K562 (cell line): Measurements from ENCODE around the gene NENF. TPM values are rescaled to one million over a fixed set of nuclear protein-coding genes. Genes with fewer than 3 reads are reported as not detected.
A peak's percentile ranks its signal among the peaks of the same experiment; 100 is the strongest.

Experiments
- BHLHE40 ChIP-seq: IDR thresholded peaks from 2 replicates; pipeline ENCODE4 v1.6.1; 2011; ENCODE audit warnings: low read length, improper control_type of control experiment
- CBFA2T2 ChIP-seq: fragments of 450-650 bp; conservative IDR thresholded peaks from 2 replicates; pipeline ENCODE4 v1.6.1; 2017; ENCODE audit warnings: mild to moderate bottlenecking
- CBX2 ChIP-seq: fragments of 200-600 bp; sonication (generic); IDR thresholded peaks from one replicate; pipeline ENCODE4 v1.6.1; 2012; ENCODE audit warnings: mild to moderate bottlenecking, low read length, inconsistent platforms; ENCODE audit not compliant: insufficient read depth, poor library complexity, severe bottlenecking
- FOXM1 ChIP-seq, 2 experiments: fragments of 450-650 bp in 1 of 2; sonication (generic) in 1 of 2; formaldehyde crosslinking in 1 of 2; IDR thresholded peaks; 2 replicates each; pipeline versions ENCODE4 v1.6.1 to v1.9.0; 2017 to 2022; ENCODE audit warnings: low read depth in 2 of 2, mild to moderate bottlenecking in 2 of 2, missing genetic modification reagents in 1 of 2, moderate library complexity in 1 of 2
- GTF3C2 ChIP-seq: IDR thresholded peaks from 3 replicates; pipeline ENCODE4 v1.6.1; 2011; ENCODE audit warnings: borderline replicate concordance, mild to moderate bottlenecking, moderate library complexity; ENCODE audit not compliant: insufficient read length; ENCODE audit errors: extremely low read depth
- HDAC1 ChIP-seq, 2 experiments: fragments of 450-650 bp; IDR thresholded peaks; 2 replicates each; pipeline ENCODE4 v1.6.1; 2016 to 2017; ENCODE audit warnings: inconsistent platforms in 1 of 2, mild to moderate bottlenecking in 1 of 2, moderate library complexity in 1 of 2
- HNRNPK ChIP-seq: fragments of 200-400 bp; formaldehyde crosslinking; IDR thresholded peaks from one replicate; pipeline ENCODE4 v1.6.1; 2018; ENCODE audit warnings: mild to moderate bottlenecking, low read depth, low read length; ENCODE audit not compliant: poor library complexity, severe bottlenecking
- HOXB6 ChIP-seq: fragments of 250-450 bp; sonication (Bioruptor Pico); IDR thresholded peaks from 2 replicates; pipeline ENCODE4 v1.5.1; 2022; ENCODE audit warnings: mild to moderate bottlenecking, borderline replicate concordance
- KAT2B ChIP-seq: IDR thresholded peaks from one replicate; pipeline ENCODE4 v1.6.1; 2012; ENCODE audit warnings: low read depth, mild to moderate bottlenecking, control low read depth, inconsistent platforms, low read length, moderate library complexity
- MAFK ChIP-seq: IDR thresholded peaks from 2 replicates; pipeline ENCODE4 v1.6.1; 2011; ENCODE audit warnings: low read length, improper control_type of control experiment
- SRSF9 ChIP-seq: fragments of 200-400 bp; formaldehyde crosslinking; IDR thresholded peaks from 2 replicates; pipeline ENCODE4 v1.6.1; 2017; ENCODE audit warnings: low read depth, low read length, borderline replicate concordance
- TRIM28 ChIP-seq: fragments of 450-650 bp; IDR thresholded peaks from 2 replicates; pipeline ENCODE4 v1.6.1; 2017
- ZBED1 ChIP-seq: IDR thresholded peaks from 2 replicates; pipeline ENCODE4 v1.6.1; 2014
- polyA plus RNA-seq, 8 experiments: library from polyadenylated mRNA; depleted of rRNA in 4 of 8; stranded (reverse) in 5 of 8; unstranded in 3 of 8; fragments of >200 nt; fragmentation: Nextera tagmentation in 2 of 8; fragmentation: Illumina TruSeq in 1 of 8; extraction: Ambion mirVana in 2 of 8; extraction: Trizol in 1 of 8; gene quantifications; 2 replicates each; pipeline versions ENCODE4 v1.2.1 to v1.2.3, GENCODE V29; 2011 to 2014; ENCODE audit warnings: inconsistent platforms in 1 of 8, missing spikeins in 1 of 8
- total RNA-seq, 7 experiments: library from RNA; depleted of rRNA in 6 of 7; stranded (reverse); fragments of >200 nt in 6 of 7; fragmentation: Illumina TruSeq in 2 of 7; extraction: Trizol in 2 of 7; gene quantifications; 2 replicates each; pipeline versions ENCODE4 v1.2.1 to v1.2.3, GENCODE V29; 2011 to 2021; ENCODE audit warnings: low replicate concordance in 1 of 7
- TF ChIP-seq, protein P1 (sequence below): sonication (generic); formaldehyde crosslinking; IDR thresholded peaks from 2 replicates; pipeline ENCODE4 v1.8.0; 2022; ENCODE audit warnings: mild to moderate bottlenecking, missing genetic modification reagents
- TF ChIP-seq, protein P2 (sequence below): fragments of 450-650 bp; IDR thresholded peaks from 2 replicates; pipeline ENCODE4 v1.6.1; 2017; ENCODE audit warnings: antibody characterized with exemption, mild to moderate bottlenecking
- TF ChIP-seq, protein P3 (sequence below): sonication (generic); formaldehyde crosslinking; IDR thresholded peaks from 2 replicates; pipeline ENCODE4 v1.5.0; 2020; ENCODE audit warnings: missing genetic modification reagents
- TF ChIP-seq, protein P4 (sequence below): fragments of 450-650 bp; IDR thresholded peaks from 2 replicates; pipeline ENCODE4 v1.6.1; 2014; ENCODE audit warnings: low read depth, mild to moderate bottlenecking, moderate library complexity, borderline replicate concordance

NENF gene
- total and polyA plus RNA-seq, 9 of the 15 experiments (the other 6 are each of a cell fraction or from before 2014, with no cell fraction given) = 6.1 to 100 (median 72.8) TPM

- TF ChIP-seq, protein P1, sequence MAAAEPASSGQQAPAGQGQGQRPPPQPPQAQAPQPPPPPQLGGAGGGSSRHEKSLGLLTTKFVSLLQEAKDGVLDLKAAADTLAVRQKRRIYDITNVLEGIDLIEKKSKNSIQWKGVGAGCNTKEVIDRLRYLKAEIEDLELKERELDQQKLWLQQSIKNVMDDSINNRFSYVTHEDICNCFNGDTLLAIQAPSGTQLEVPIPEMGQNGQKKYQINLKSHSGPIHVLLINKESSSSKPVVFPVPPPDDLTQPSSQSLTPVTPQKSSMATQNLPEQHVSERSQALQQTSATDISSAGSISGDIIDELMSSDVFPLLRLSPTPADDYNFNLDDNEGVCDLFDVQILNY = no peak
- TF ChIP-seq HOXB6 (CRISPR knock-in tag) (peak; percentile 89; the same call in 1 of the 2 replicates), CBFA2T2 (no peak), MAFK (no peak), HDAC1 (IDR thresholded peaks at IDR 0.05) (no peak), TRIM28 (no peak), ZBED1 (no peak), CBX2 (no peak), HNRNPK (no peak), SRSF9 (no peak), BHLHE40 (no peak), GTF3C2 (no peak), KAT2B (no peak), FOXM1 (IDR thresholded peaks at IDR 0.05; ENCODE audit: low read depth) (no peak), FOXM1 (CRISPR knock-in tag; IDR thresholded peaks at IDR 0.05; ENCODE audit: low read depth) (no peak)
- TF ChIP-seq, protein P2, sequence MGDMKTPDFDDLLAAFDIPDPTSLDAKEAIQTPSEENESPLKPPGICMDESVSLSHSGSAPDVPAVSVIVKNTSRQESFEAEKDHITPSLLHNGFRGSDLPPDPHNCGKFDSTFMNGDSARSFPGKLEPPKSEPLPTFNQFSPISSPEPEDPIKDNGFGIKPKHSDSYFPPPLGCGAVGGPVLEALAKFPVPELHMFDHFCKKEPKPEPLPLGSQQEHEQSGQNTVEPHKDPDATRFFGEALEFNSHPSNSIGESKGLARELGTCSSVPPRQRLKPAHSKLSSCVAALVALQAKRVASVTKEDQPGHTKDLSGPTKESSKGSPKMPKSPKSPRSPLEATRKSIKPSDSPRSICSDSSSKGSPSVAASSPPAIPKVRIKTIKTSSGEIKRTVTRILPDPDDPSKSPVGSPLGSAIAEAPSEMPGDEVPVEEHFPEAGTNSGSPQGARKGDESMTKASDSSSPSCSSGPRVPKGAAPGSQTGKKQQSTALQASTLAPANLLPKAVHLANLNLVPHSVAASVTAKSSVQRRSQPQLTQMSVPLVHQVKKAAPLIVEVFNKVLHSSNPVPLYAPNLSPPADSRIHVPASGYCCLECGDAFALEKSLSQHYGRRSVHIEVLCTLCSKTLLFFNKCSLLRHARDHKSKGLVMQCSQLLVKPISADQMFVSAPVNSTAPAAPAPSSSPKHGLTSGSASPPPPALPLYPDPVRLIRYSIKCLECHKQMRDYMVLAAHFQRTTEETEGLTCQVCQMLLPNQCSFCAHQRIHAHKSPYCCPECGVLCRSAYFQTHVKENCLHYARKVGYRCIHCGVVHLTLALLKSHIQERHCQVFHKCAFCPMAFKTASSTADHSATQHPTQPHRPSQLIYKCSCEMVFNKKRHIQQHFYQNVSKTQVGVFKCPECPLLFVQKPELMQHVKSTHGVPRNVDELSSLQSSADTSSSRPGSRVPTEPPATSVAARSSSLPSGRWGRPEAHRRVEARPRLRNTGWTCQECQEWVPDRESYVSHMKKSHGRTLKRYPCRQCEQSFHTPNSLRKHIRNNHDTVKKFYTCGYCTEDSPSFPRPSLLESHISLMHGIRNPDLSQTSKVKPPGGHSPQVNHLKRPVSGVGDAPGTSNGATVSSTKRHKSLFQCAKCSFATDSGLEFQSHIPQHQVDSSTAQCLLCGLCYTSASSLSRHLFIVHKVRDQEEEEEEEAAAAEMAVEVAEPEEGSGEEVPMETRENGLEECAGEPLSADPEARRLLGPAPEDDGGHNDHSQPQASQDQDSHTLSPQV = peak; percentile 98
- TF ChIP-seq, protein P3, sequence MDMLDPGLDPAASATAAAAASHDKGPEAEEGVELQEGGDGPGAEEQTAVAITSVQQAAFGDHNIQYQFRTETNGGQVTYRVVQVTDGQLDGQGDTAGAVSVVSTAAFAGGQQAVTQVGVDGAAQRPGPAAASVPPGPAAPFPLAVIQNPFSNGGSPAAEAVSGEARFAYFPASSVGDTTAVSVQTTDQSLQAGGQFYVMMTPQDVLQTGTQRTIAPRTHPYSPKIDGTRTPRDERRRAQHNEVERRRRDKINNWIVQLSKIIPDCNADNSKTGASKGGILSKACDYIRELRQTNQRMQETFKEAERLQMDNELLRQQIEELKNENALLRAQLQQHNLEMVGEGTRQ (CRISPR knock-in tag) = no peak
- TF ChIP-seq, protein P4, sequence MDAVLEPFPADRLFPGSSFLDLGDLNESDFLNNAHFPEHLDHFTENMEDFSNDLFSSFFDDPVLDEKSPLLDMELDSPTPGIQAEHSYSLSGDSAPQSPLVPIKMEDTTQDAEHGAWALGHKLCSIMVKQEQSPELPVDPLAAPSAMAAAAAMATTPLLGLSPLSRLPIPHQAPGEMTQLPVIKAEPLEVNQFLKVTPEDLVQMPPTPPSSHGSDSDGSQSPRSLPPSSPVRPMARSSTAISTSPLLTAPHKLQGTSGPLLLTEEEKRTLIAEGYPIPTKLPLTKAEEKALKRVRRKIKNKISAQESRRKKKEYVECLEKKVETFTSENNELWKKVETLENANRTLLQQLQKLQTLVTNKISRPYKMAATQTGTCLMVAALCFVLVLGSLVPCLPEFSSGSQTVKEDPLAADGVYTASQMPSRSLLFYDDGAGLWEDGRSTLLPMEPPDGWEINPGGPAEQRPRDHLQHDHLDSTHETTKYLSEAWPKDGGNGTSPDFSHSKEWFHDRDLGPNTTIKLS = no peak
Measured at GRCh38 chr1:212477680-212478466, 45.2 kb downstream of the NENF start (continued).
